NB4 (cell line): Measurements from ENCODE around the gene FBXO31.
A peak's percentile ranks its signal among the peaks of the same experiment; 100 is the strongest.

Experiments
- DNase-seq: peaks from one replicate; pipeline ENCODE4 v3.0.0; 2010; ENCODE audit warnings: low read depth
- H3K4me3 ChIP-seq: one replicate; pipeline ENCODE4 v1.5.1; 2011; ENCODE audit warnings: mild to moderate bottlenecking, low read depth, low read length, moderate library complexity
- MYC ChIP-seq: IDR thresholded peaks from 2 replicates; pipeline ENCODE4 v1.6.1; 2011; ENCODE audit warnings: low read depth, low read length
- POLR2A ChIP-seq: IDR thresholded peaks from 2 replicates; pipeline ENCODE4 v1.6.1; 2011; ENCODE audit warnings: mild to moderate bottlenecking; ENCODE audit not compliant: insufficient read length; ENCODE audit errors: extremely low read depth
- TF ChIP-seq, protein P1 (sequence below): IDR thresholded peaks from one replicate; pipeline ENCODE4 v1.5.1; 2012; ENCODE audit warnings: low read depth, low read length
- TF ChIP-seq, protein P2 (sequence below): IDR thresholded peaks from 2 replicates; pipeline ENCODE4 v1.6.1; 2011; ENCODE audit warnings: low read depth, low read length

FBXO31 gene

DNA sequence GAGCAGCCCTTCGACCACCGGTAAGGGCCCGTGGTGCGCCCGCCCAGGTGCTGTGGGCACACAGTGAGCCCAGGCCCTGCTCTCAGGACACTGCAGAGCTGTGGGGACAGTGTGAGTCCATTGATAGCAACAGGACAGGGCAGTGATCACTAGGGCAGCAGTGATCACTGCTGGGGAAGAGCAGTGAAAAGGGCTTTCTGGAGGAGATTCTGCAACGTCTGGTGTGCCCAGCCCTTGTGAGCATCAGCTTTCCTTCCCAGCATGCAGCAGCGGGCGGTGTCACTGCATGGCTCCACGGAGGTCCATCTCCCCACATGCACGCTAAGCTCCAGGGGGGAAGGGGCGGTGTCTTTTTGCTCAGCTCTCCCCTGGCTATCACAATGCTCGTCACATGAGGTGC is 40.7 kb upstream of the FBXO31 start:
- no peak overlapping the region for H3K4me3 ChIP-seq
- DNase-seq = no peak
- TF ChIP-seq, protein P1, sequence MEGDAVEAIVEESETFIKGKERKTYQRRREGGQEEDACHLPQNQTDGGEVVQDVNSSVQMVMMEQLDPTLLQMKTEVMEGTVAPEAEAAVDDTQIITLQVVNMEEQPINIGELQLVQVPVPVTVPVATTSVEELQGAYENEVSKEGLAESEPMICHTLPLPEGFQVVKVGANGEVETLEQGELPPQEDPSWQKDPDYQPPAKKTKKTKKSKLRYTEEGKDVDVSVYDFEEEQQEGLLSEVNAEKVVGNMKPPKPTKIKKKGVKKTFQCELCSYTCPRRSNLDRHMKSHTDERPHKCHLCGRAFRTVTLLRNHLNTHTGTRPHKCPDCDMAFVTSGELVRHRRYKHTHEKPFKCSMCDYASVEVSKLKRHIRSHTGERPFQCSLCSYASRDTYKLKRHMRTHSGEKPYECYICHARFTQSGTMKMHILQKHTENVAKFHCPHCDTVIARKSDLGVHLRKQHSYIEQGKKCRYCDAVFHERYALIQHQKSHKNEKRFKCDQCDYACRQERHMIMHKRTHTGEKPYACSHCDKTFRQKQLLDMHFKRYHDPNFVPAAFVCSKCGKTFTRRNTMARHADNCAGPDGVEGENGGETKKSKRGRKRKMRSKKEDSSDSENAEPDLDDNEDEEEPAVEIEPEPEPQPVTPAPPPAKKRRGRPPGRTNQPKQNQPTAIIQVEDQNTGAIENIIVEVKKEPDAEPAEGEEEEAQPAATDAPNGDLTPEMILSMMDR = no peak
- TF ChIP-seq, protein P2, sequence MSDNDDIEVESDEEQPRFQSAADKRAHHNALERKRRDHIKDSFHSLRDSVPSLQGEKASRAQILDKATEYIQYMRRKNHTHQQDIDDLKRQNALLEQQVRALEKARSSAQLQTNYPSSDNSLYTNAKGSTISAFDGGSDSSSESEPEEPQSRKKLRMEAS = no peak
- TF ChIP-seq MYC (no peak), POLR2A (no peak)

DNA sequence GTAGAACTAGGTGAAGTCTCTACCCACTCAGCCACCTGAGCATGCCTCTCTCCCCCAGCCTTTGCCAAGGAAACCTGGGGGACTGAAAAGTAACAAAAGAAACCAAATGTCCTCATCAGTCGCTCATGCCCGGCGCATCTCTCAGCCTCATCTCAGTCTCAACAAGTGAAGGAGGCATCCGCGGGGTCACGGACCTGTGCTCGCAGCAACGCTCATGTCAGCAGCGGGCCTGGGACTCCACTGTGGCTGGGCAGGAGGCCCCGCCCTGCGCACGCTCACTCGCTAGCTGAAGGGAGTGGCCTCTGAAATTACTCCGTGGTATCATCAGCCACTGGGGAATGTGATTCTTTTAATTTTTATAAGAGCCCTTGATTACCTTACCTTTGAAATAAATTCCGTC is 39.9 kb upstream of the FBXO31 start:
- H3K4me3 ChIP-seq = no peak overlapping the region
- DNase-seq = no peak
- TF ChIP-seq MYC = no peak

DNA sequence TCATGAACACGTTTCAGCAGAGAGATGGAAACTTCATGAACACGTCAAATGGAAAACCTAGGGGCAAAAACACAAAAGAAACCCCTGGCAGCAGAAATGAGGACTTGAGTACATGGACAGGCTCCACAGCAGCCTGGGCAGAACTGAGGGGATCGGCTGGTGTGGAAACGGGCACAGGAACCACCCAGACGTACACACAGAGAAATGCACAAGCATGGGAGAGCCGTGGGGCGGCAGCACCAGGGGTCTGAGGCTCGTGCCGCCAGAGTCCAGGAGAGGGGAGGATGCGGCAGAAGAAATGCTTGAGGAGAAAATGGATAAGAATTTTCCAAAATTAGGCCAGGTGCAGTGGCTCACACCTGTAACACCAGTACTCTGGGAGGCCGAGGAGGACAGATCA is 38.5 kb upstream of the FBXO31 start:
- no peak for DNase-seq
- no peak overlapping the region for H3K4me3 ChIP-seq
- TF ChIP-seq MYC = no peak
- no peak for TF ChIP-seq POLR2A
- TF ChIP-seq, protein P2 = no peak
- TF ChIP-seq, protein P1 = no peak

DNA sequence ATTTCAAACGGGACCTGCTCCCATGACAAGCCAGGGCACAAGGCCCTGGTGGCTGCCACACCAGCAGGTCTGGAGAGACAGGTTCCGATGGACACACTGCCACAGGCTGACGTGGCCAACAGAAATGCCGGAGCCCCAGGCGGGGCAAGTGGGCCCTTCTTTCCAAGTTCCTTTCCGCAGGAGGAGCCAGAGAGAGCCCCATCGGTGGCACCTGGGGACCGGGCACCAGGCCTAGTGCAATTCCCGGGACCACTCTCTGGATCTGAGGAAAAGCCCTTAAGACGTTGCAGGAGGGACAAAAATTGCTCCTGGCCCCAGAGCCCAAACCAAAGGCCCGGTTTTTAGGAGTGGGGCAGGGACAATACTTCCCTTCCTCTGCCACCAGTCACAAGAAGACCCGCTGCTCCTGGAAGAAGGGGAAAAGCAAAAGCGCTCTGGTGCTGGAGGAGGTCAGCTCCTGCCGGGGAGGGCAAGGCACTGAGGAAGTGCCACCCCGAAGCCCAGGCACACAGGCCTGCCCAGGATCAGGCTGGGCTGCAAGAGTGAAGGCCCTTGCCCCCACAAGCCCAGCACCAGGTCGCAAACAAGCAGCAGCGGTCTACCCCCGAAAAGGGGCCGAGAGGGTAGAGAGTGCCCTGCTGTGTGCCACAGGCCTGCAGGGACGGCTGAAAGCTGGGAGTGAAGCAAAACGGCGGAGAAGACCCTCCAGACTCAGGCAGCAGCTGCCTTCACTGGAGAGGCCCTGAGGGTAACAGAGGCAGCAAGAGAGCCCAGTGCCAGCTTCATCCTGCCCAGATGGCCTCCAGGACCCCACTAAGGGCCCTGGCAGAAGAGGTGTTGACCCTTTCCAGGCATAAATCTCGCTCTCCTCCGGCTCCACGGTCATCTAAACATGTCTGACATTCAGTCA is 37.7 kb upstream of the FBXO31 start:
- no peak for DNase-seq
- TF ChIP-seq POLR2A (no peak), MYC (no peak)
- TF ChIP-seq, protein P2 = no peak
- TF ChIP-seq, protein P1 = no peak
- H3K4me3 ChIP-seq = no peak overlapping the region

DNA sequence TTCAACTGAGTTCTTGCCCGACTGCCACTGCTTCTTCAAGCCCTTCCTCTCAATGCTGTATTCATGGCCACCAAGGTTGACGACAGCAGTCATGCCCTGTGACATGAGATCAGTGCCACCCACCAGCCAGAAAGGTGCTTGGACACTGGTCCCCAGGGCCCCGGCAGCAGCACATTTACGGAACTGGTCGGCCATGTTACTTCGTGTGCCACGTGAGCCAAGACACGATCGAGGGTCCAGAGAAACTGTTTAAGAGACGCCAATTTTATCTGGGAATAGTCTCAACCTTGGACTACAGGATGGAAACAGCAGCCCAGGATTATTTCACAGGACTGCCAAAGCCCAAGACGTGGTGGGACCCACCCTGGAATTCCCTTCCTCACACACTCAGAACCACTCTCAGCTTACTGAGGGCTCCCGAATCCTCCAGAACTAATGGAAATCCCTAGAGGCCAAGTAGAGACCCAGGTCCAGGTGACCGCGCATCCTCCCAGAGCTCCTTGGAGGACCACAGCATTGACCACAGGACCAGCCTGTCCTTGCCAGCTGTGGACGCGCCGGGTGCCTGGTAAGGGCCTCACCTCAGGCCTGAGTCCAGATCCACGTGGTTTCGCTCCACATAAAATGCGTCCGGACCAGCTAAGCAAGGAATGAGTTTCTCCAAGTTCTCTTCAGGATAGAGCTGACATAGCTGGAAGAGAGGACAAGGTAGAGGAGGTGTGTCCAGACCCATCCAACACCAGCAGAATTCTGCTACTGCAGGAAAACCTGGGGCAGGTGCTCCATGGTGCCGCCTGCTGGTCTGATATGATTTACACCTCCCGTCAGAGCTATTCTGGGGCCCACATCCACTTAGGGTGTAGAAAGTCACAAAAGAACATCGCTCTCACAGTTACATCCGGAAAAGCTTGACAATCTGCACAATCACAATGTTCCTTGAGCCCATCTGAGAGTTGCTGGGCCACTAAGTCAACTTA is 36.7 kb upstream of the FBXO31 start:
- H3K4me3 ChIP-seq = no peak overlapping the region
- DNase-seq = no peak
- TF ChIP-seq, protein P2 = no peak
- no peak for TF ChIP-seq POLR2A
- no peak for TF ChIP-seq MYC
- TF ChIP-seq, protein P1 = peak; percentile 50

DNA sequence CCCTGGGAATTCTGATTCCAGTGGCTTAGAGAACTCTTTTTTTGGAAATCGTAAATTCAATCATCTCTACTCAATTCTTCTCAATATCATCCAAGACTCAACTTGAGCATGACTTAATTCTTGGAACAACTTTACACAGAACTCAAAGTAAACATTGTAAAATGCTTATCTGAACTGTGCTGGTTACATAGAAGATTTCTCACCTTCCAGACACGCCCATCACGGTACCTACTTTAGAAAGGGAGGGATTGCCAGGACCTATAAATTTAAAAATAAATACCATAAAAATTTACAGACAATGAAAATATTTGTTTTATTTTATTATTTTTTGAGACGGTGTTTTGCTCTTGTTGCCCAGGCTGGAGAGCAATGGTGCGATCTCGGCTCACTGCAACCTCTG is 35.1 kb upstream of the FBXO31 start:
- H3K4me3 ChIP-seq = no peak overlapping the region
- TF ChIP-seq POLR2A (no peak), MYC (no peak)
- TF ChIP-seq, protein P1 = no peak
- TF ChIP-seq, protein P2 = no peak
- DNase-seq = no peak
